ENCODE data around the gene ZNF275.

ZNF275 gene

DNA sequence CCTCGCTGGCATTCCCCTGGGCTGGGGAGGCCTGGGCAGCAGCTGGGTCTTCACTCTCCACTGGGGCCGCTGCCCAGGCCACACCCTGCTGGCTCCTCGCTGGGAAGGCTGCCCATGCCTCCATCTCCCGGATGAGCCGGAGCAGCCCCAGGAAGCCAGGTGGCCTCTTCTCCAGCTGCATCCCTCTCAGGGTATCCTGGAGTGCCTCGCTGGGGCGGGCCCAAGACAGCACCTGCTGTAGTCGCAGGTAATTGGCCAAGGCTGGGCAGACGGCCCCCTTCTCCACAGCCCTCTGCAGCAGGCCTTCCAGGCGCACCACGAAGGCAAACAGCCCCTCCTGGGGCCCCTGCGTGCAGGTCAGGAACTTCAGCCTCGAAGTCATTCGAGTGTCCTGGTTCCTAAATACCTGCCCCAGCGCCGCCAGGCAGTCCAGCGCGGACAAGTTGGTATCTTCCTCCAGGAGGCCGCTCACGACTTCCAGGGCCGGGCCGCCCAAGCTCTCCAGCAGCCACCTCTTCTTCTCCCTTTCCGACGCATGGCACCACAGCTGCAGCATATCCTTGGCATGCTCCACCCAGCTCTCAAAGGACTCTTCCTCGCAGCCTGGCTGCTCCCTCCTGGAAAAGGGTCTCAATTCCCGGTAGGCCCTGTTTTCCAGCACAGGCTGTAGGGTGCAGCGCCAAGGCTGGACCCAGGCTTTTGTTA lies 63.5 kb downstream of the ZNF275 start:
- no peak for DNase-seq (ENCODE audit: low spot score)
- no CpG with 5 or more reads among the region's 27 CpGs for WGBS, 2 donors (ENCODE audit: extremely low coverage in 2 of 2, insufficient read length in 2 of 2, insufficient replicate concordance in 1 of 2)
- no peak overlapping the region for H3K4me3 ChIP-seq (ENCODE audit: low read length in 2 of 2)

GRCh38 chrX:153398275-153398960 lies 64.5 kb downstream of the ZNF275 start:
- H3K18ac ChIP-seq (ENCODE audit: low read length) = no peak overlapping the region
- H3K79me1 ChIP-seq (ENCODE audit: low read depth, low read length) = no peaks in the 10 kb centered on the region
- H3K36me3 ChIP-seq (replicated peaks in 1 of 2; ENCODE audit: control insufficient read depth in 2 of 2, insufficient read depth in 2 of 2, low read length in 2 of 2) = no peaks in the 10 kb centered on the region
- H3K9me3 ChIP-seq (replicated peaks in 1 of 2; ENCODE audit: control insufficient read depth in 2 of 2, insufficient read depth in 1 of 2, low read depth in 1 of 2, low read length in 2 of 2) = no peaks in the 10 kb centered on the region
- H3K4ac ChIP-seq (ENCODE audit: low read length) = no peak overlapping the region
- DNase-seq (ENCODE audit: low spot score) = no peak
- no peak overlapping the region for H2BK15ac ChIP-seq (ENCODE audit: low read length)
- no peak overlapping the region for H3K9ac ChIP-seq (ENCODE audit: low read depth, low read length, poor library complexity)
- no peak overlapping the region for H2BK5ac ChIP-seq (ENCODE audit: low read length)
- no peak overlapping the region for H3K23ac ChIP-seq (ENCODE audit: low read depth, low read length, poor library complexity)
- peaks cover 0 to 17% (median 0%) of the 10 kb centered on the region in 3 experiments for H3K27me3 ChIP-seq (ENCODE audit: control insufficient read depth in 3 of 3, insufficient read depth in 3 of 3, low read depth in 1 of 3, low read length in 3 of 3)
- H2AK5ac ChIP-seq (ENCODE audit: low read depth, low read length) = no peak overlapping the region
- H2BK12ac ChIP-seq (ENCODE audit: low read length) = no peak overlapping the region
- WGBS, 2 donors (ENCODE audit: extremely low coverage in 2 of 2, insufficient read length in 2 of 2, insufficient replicate concordance in 1 of 2) = no CpG with 5 or more reads among the region's 17 CpGs
- H4K91ac ChIP-seq (ENCODE audit: low read depth, low read length, poor library complexity) = no peak overlapping the region
- H3K4me1 ChIP-seq (ENCODE audit: control insufficient read depth in 2 of 2, insufficient read depth in 1 of 2, low read depth in 1 of 2, low read length in 2 of 2) = no peaks in the 10 kb centered on the region
- H2BK120ac ChIP-seq (ENCODE audit: low read depth, low read length) = no peak overlapping the region
- H3K27ac ChIP-seq (replicated peaks; ENCODE audit: low read length) = no peak overlapping the region
- H3K4me3 ChIP-seq (ENCODE audit: low read length in 2 of 2) = no peak overlapping the region
- H3K14ac ChIP-seq (ENCODE audit: low read length) = no peak overlapping the region
- no peak overlapping the region for H2AFZ ChIP-seq (ENCODE audit: low read length)
- no peak overlapping the region for H4K8ac ChIP-seq (ENCODE audit: low read depth, low read length)
- no peak overlapping the region for H3K4me2 ChIP-seq (ENCODE audit: insufficient read depth, low read length, poor library complexity, severe bottlenecking)

More for the DNA sequence above, 63.5 kb downstream of the ZNF275 start:
- Histone ChIP-seq H3K4ac (ENCODE audit: low read length) (no peak overlapping the region), H3K27me3 (ENCODE audit: control insufficient read depth in 3 of 3, insufficient read depth in 3 of 3, low read depth in 1 of 3, low read length in 3 of 3) (peaks cover 0 to 21% (median 0%) of the 10 kb centered on the region in 3 experiments), H3K4me2 (ENCODE audit: insufficient read depth, low read length, poor library complexity, severe bottlenecking) (no peak overlapping the region), H3K9ac (ENCODE audit: low read depth, low read length, poor library complexity) (no peak overlapping the region), H2AFZ (ENCODE audit: low read length) (no peak overlapping the region), H2AK5ac (ENCODE audit: low read depth, low read length) (no peak overlapping the region), H2BK12ac (ENCODE audit: low read length) (no peak overlapping the region), H3K79me1 (ENCODE audit: low read depth, low read length) (no peaks in the 10 kb centered on the region), H3K23ac (ENCODE audit: low read depth, low read length, poor library complexity) (no peak overlapping the region), H4K91ac (ENCODE audit: low read depth, low read length, poor library complexity) (no peak overlapping the region), H3K9me3 (replicated peaks in 1 of 2; ENCODE audit: control insufficient read depth in 2 of 2, insufficient read depth in 1 of 2, low read depth in 1 of 2, low read length in 2 of 2) (no peaks in the 10 kb centered on the region), H4K8ac (ENCODE audit: low read depth, low read length) (no peak overlapping the region), H3K4me1 (ENCODE audit: control insufficient read depth in 2 of 2, insufficient read depth in 1 of 2, low read depth in 1 of 2, low read length in 2 of 2) (no peaks in the 10 kb centered on the region), H3K14ac (ENCODE audit: low read length) (no peak overlapping the region), H2BK5ac (ENCODE audit: low read length) (no peak overlapping the region), H3K36me3 (replicated peaks in 1 of 2; ENCODE audit: control insufficient read depth in 2 of 2, insufficient read depth in 2 of 2, low read length in 2 of 2) (no peaks in the 10 kb centered on the region), H3K27ac (replicated peaks; ENCODE audit: low read length) (no peak overlapping the region), H2BK120ac (ENCODE audit: low read depth, low read length) (no peak overlapping the region), H2BK15ac (ENCODE audit: low read length) (no peak overlapping the region), H3K18ac (ENCODE audit: low read length) (no peak overlapping the region)

- Histone ChIP-seq H4K8ac (ENCODE audit: low read depth, low read length) (no peak overlapping the region), H3K4ac (ENCODE audit: low read length) (no peak overlapping the region), H3K36me3 (replicated peaks in 1 of 2; ENCODE audit: control insufficient read depth in 2 of 2, insufficient read depth in 2 of 2, low read length in 2 of 2) (no peaks in the 10 kb centered on the region), H3K27me3 (ENCODE audit: control insufficient read depth in 3 of 3, insufficient read depth in 3 of 3, low read depth in 1 of 3, low read length in 3 of 3) (peaks cover 0 to 23% (median 0%) of the 10 kb centered on the region in 3 experiments), H3K23ac (ENCODE audit: low read depth, low read length, poor library complexity) (no peak overlapping the region), H2BK120ac (ENCODE audit: low read depth, low read length) (no peak overlapping the region), H2BK15ac (ENCODE audit: low read length) (no peak overlapping the region), H3K14ac (ENCODE audit: low read length) (no peak overlapping the region), H3K4me1 (ENCODE audit: control insufficient read depth in 2 of 2, insufficient read depth in 1 of 2, low read depth in 1 of 2, low read length in 2 of 2) (no peaks in the 10 kb centered on the region), H3K27ac (replicated peaks; ENCODE audit: low read length) (no peak overlapping the region), H2BK5ac (ENCODE audit: low read length) (no peak overlapping the region), H2AFZ (ENCODE audit: low read length) (no peak overlapping the region), H4K91ac (ENCODE audit: low read depth, low read length, poor library complexity) (no peak overlapping the region), H3K9me3 (replicated peaks in 1 of 2; ENCODE audit: control insufficient read depth in 2 of 2, insufficient read depth in 1 of 2, low read depth in 1 of 2, low read length in 2 of 2) (no peaks in the 10 kb centered on the region), H3K18ac (ENCODE audit: low read length) (no peak overlapping the region), H3K9ac (ENCODE audit: low read depth, low read length, poor library complexity) (no peak overlapping the region), H3K79me1 (ENCODE audit: low read depth, low read length) (no peaks in the 10 kb centered on the region), H3K4me2 (ENCODE audit: insufficient read depth, low read length, poor library complexity, severe bottlenecking) (no peak overlapping the region), H2AK5ac (ENCODE audit: low read depth, low read length) (no peak overlapping the region), H3K4me3 (ENCODE audit: low read length in 2 of 2) (no peak overlapping the region), H2BK12ac (ENCODE audit: low read length) (no peak overlapping the region)
- no CpG with 5 or more reads among the region's 60 CpGs for whole genome bisulfite sequencing, 2 donors (ENCODE audit: extremely low coverage in 2 of 2, insufficient read length in 2 of 2, insufficient replicate concordance in 1 of 2)
- peak; percentile 20 for DNase-seq (ENCODE audit: low spot score)
These were observed 66.5 kb downstream of the ZNF275 start for GRCh38 chrX:153400146-153401132.

Measured in neuronal stem cell (in vitro differentiated cells).